Ureter (tissue), 1 donor: ENCODE data around the gene CAP2. TPM values are rescaled to one million over a fixed set of nuclear protein-coding genes. Genes with fewer than 3 reads are reported as not detected.
"Not testable (repeated sequence)": the region's sequence is repeated elsewhere in the genome, so short reads cannot be mapped to it uniquely, and the experiment has no call there.

Source experiments
- DNase-seq: peaks from one replicate; pipeline ENCODE4 v3.0.0-alpha.2; 2020; ENCODE audit warnings: low spot score
- total RNA-seq: library from RNA; stranded (reverse); gene quantifications from one replicate; pipeline ENCODE4 v1.2.4, GENCODE V29; 2023
- donor health status: DM: yes; HTN: yes; CAD: no.

CAP2 gene
- total RNA-seq, 1 donor from 2014 or later: 20.7 TPM

GRCh38 chr6:17503051-17503450 lies 109.7 kb downstream of the CAP2 start:
- peak; percentile 19 for DNase-seq

- DNase-seq: peak; percentile 10
Measured at GRCh38 chr6:17504005-17504404, 110.6 kb downstream of the CAP2 start.

GRCh38 chr6:17505062-17505476 lies 111.7 kb downstream of the CAP2 start:
- DNase-seq: no peak

- DNase-seq: no peak
Measured at GRCh38 chr6:17505767-17506280, 112.4 kb downstream of the CAP2 start.

GRCh38 chr6:17506531-17506930 lies 113.1 kb downstream of the CAP2 start:
- no peak for DNase-seq

GRCh38 chr6:17506962-17507361 lies 113.6 kb downstream of the CAP2 start:
- no peak for DNase-seq

GRCh38 chr6:17511084-17511483 lies 117.7 kb downstream of the CAP2 start:
- no peak for DNase-seq

GRCh38 chr6:17511580-17511979 lies 118.2 kb downstream of the CAP2 start:
- no peak for DNase-seq

GRCh38 chr6:17519120-17519519 lies 125.7 kb downstream of the CAP2 start:
- DNase-seq: no peak

- no peak for DNase-seq
Measured at GRCh38 chr6:17525637-17526036, 132.2 kb downstream of the CAP2 start.

GRCh38 chr6:17527076-17527475 lies 133.7 kb downstream of the CAP2 start:
- no peak for DNase-seq

GRCh38 chr6:17530321-17530835 lies 137.0 kb downstream of the CAP2 start:
- DNase-seq: no peak

GRCh38 chr6:17536586-17536985 lies 143.2 kb downstream of the CAP2 start:
- no peak for DNase-seq

- DNase-seq: no peak
Measured at GRCh38 chr6:17542243-17542642, 148.8 kb downstream of the CAP2 start.

- DNase-seq: not testable (repeated sequence)
Measured at GRCh38 chr6:17545681-17546080, 152.3 kb downstream of the CAP2 start.

- DNase-seq: no peak
Measured at GRCh38 chr6:17551383-17551958, 158.1 kb downstream of the CAP2 start.

- no peak for DNase-seq
Measured at GRCh38 chr6:17552861-17553260, 159.5 kb downstream of the CAP2 start.

GRCh38 chr6:17556014-17556413 lies 162.6 kb downstream of the CAP2 start:
- no peak for DNase-seq

GRCh38 chr6:17562636-17563035 lies 169.2 kb downstream of the CAP2 start:
- DNase-seq: no peak

GRCh38 chr6:17565399-17565798 lies 172.0 kb downstream of the CAP2 start:
- DNase-seq: no peak

GRCh38 chr6:17574866-17575560 lies 181.6 kb downstream of the CAP2 start:
- no peak for DNase-seq

GRCh38 chr6:17577059-17577458 lies 183.7 kb downstream of the CAP2 start:
- DNase-seq: no peak

GRCh38 chr6:17580518-17581048 lies 187.2 kb downstream of the CAP2 start:
- peak; percentile 54 for DNase-seq
